Smooth muscle cell (in vitro differentiated cells): ENCODE data around the gene ACOXL. TPM values are rescaled to one million over a fixed set of nuclear protein-coding genes. Genes with fewer than 3 reads are reported as not detected.

Source experiments
- DNase-seq: peaks from one replicate; lab custom pipeline; 2025; ENCODE audit not compliant: unreplicated experiment; lab: John Stamatoyannopoulos, UW
- H2AFZ ChIP-seq: fragments of 200-600 bp; sonication (generic); 2 replicates; pipeline ENCODE4 v1.6.0; 2016; ENCODE audit warnings: antibody characterized with exemption, low read depth, mild to moderate bottlenecking
- H3F3A ChIP-seq: fragments of 200-600 bp; sonication (generic); 2 replicates; pipeline ENCODE4 v1.6.0; 2017; ENCODE audit warnings: antibody characterized with exemption, low read depth
- H3K27ac ChIP-seq: fragments of 200-600 bp; sonication (generic); 2 replicates; pipeline ENCODE4 v1.5.1; 2016; ENCODE audit warnings: low read depth, mild to moderate bottlenecking
- H3K27me3 ChIP-seq: fragments of 200-600 bp; sonication (generic); 2 replicates; pipeline ENCODE4 v1.6.1; 2016; ENCODE audit warnings: low read depth, mild to moderate bottlenecking
- H3K36me3 ChIP-seq: fragments of 200-600 bp; sonication (generic); 2 replicates; pipeline ENCODE4 v1.5.1; 2016; ENCODE audit warnings: low read depth
- H3K4me1 ChIP-seq: fragments of 200-600 bp; sonication (generic); 2 replicates; pipeline ENCODE4 v1.5.1; 2016; ENCODE audit warnings: low read depth
- H3K4me2 ChIP-seq: fragments of 200-600 bp; sonication (generic); 2 replicates; pipeline ENCODE4 v1.6.0; 2016; ENCODE audit warnings: mild to moderate bottlenecking
- H3K4me3 ChIP-seq: fragments of 200-600 bp; sonication (generic); 2 replicates; pipeline ENCODE4 v1.5.1; 2016; ENCODE audit warnings: mild to moderate bottlenecking
- H3K79me2 ChIP-seq: fragments of 200-600 bp; sonication (generic); 2 replicates; pipeline ENCODE4 v1.6.0; 2016; ENCODE audit warnings: low read depth, mild to moderate bottlenecking
- H3K9ac ChIP-seq: fragments of 200-600 bp; sonication (generic); 2 replicates; pipeline ENCODE4 v1.6.0; 2016; ENCODE audit warnings: low read depth
- H3K9me3 ChIP-seq: fragments of 200-600 bp; sonication (generic); replicated peaks from 2 replicates; pipeline ENCODE4 v1.5.1; 2016; ENCODE audit warnings: low read depth
- H4K20me1 ChIP-seq: fragments of 200-600 bp; sonication (generic); 2 replicates; pipeline ENCODE4 v1.6.0; 2016; ENCODE audit warnings: low read depth
- CTCF ChIP-seq: fragments of 200-600 bp; sonication (generic); IDR thresholded peaks from 2 replicates; pipeline ENCODE4 v1.5.1; 2017; ENCODE audit warnings: borderline replicate concordance, mild to moderate bottlenecking, antibody characterized with exemption; ENCODE audit not compliant: insufficient read depth, poor library complexity, severe bottlenecking
- WGBS: methylation state at CpG from one replicate; pipeline ENCODE4 v1.1.7; 2016; ENCODE audit warnings: low lambda C conversion rate; 5-methylcytosine and 5-hydroxymethylcytosine counted together
- polyA plus RNA-seq: library from polyadenylated mRNA; unstranded; fragments of >200 nt; fragmentation: Nextera tagmentation; extraction: Ambion mirVana; gene quantifications from 2 replicates; pipeline ENCODE4 v1.2.1, GENCODE V29; 2016
- total RNA-seq: library from RNA; depleted of rRNA; stranded (reverse); fragments of >200 nt; gene quantifications from 2 replicates; pipeline ENCODE4 v1.2.3, GENCODE V29; 2014

Gene ACOXL
- total and polyA plus RNA-seq, 2 experiments from 2014 or later: not detected

- Histone ChIP-seq H4K20me1 (no peaks in the 10 kb centered on the region), H3K4me1 (no peaks in the 10 kb centered on the region), H3K27me3 (peaks cover 4% of the 10 kb centered on the region), H3K79me2 (no peaks in the 10 kb centered on the region), H3K36me3 (no peaks in the 10 kb centered on the region), H3F3A (no peaks in the 10 kb centered on the region), H3K4me3 (no peak overlapping the region), H3K27ac (no peak overlapping the region), H3K4me2 (no peak overlapping the region), H3K9ac (no peak overlapping the region), H2AFZ (no peak overlapping the region), H3K9me3 (no peaks in the 10 kb centered on the region)
- 78% methylated on average over 2 of the region's 2 CpGs for WGBS
- no peak for TF ChIP-seq CTCF
- DNase-seq: no peak
These were observed 78.0 kb downstream of the ACOXL start for GRCh38 chr2:110810404-110810803.

- peaks cover 13% of the 10 kb centered on the region for H3K27me3 ChIP-seq
- DNase-seq: no peak
These were observed 80.6 kb downstream of the ACOXL start for GRCh38 chr2:110812726-110813645.

GRCh38 chr2:110813896-110814295 is 81.5 kb downstream of the ACOXL start:
- Histone ChIP-seq H3K9ac (no peak overlapping the region), H3K79me2 (no peaks in the 10 kb centered on the region), H3K36me3 (no peaks in the 10 kb centered on the region), H3K27me3 (peaks cover 19% of the 10 kb centered on the region), H3K4me1 (no peaks in the 10 kb centered on the region), H4K20me1 (no peaks in the 10 kb centered on the region), H3K4me3 (no peak overlapping the region), H3K27ac (no peak overlapping the region), H3K9me3 (no peaks in the 10 kb centered on the region), H3K4me2 (no peak overlapping the region), H3F3A (no peaks in the 10 kb centered on the region), H2AFZ (no peak overlapping the region)
- 84% methylated on average over 5 of the region's 5 CpGs for WGBS
- TF ChIP-seq CTCF: no peak
- DNase-seq: no peak

More at GRCh38 chr2:110812726-110813645, 80.6 kb downstream of the ACOXL start:
- Histone ChIP-seq H3K4me3 (no peak overlapping the region), H2AFZ (no peak overlapping the region), H3K79me2 (no peaks in the 10 kb centered on the region), H3K9ac (no peak overlapping the region), H3K9me3 (no peaks in the 10 kb centered on the region), H3K27ac (no peak overlapping the region), H3K4me2 (no peak overlapping the region), H4K20me1 (no peaks in the 10 kb centered on the region), H3K4me1 (no peaks in the 10 kb centered on the region), H3F3A (no peaks in the 10 kb centered on the region), H3K36me3 (no peaks in the 10 kb centered on the region)
- 94% methylated on average over 12 of the region's 12 CpGs for whole genome bisulfite sequencing
- TF ChIP-seq CTCF: no peak
